ENCODE data around the gene PAPPA2. TPM values are rescaled to one million over a fixed set of nuclear protein-coding genes. Genes with fewer than 3 reads are reported as not detected.

Gene PAPPA2
- total and polyA plus RNA-seq, 2 of the 4 experiments (the other 2 are of a cell fraction) = 0.10 to 0.18 TPM

DNA sequence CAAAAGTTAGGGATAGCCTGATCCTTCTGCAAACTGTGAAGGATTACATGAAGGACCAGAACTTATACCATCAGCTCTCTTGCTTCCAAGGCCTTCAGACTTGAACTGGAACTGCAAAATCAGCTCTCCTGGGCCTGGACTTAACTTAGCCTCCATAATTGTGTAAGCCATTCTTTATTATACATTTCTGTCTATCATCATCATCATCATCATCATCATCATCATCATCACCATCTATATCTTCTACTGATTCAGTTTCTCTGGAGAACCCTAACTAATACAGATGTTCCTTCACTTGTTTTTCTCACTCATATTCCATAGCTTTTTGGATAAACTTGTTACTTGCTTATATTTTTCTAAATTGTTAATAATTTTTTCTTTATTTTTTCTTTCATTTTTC, 50.0 kb downstream of the PAPPA2 start:
- ATAC-seq (ENCODE audit: low read depth) (no peak), DNase-seq (no peak)
- no peaks in the 10 kb centered on the region for H3K9me1 ChIP-seq (ENCODE audit: insufficient read depth, low read length)
- intact Hi-C loops (cut with micrococcal nuclease) = no loop called here
- no peak overlapping the region for H2BK5ac ChIP-seq (ENCODE audit: low read depth, low read length, poor library complexity, severe bottlenecking)
- H2AFZ ChIP-seq (replicated peaks; ENCODE audit: low read length, poor library complexity) = no peak overlapping the region
- no peak overlapping the region for H2BK120ac ChIP-seq (ENCODE audit: low read depth, low read length)
- dilution Hi-C loops (cut with HindIII; ENCODE audit: low sequenced_read_pairs, unreplicated experiment) = no loop called here
- no peak overlapping the region for H2AK5ac ChIP-seq (ENCODE audit: low read depth, low read length)
- no peaks in the 10 kb centered on the region for H4K20me1 ChIP-seq (ENCODE audit: insufficient read depth, low read length)
- H3K9me3 ChIP-seq (ENCODE audit: control insufficient read depth, insufficient read depth, low read length) = peaks cover 3% of the 10 kb centered on the region; the same call in 1 of the 2 replicates
- H2BK15ac ChIP-seq (ENCODE audit: low read depth, low read length) = no peak overlapping the region
- H4K5ac ChIP-seq (ENCODE audit: low read depth, low read length) = no peak overlapping the region
- no peak overlapping the region for H3K18ac ChIP-seq (ENCODE audit: low read depth, low read length)
- CTCF ChIA-PET = no interaction called here
- no peak overlapping the region for H2BK20ac ChIP-seq (ENCODE audit: low read depth, low read length)
- no peak overlapping the region for H3K4me2 ChIP-seq (ENCODE audit: low read depth, low read length)
- H3K14ac ChIP-seq (replicated peaks; ENCODE audit: low read depth, low read length) = no peak overlapping the region
- H2AK9ac ChIP-seq (replicated peaks; ENCODE audit: low read depth, low read length, poor library complexity) = no peak overlapping the region
- H3K56ac ChIP-seq (ENCODE audit: extremely low read depth, insufficient read depth, low read length) = no peak overlapping the region
- no peaks in the 10 kb centered on the region for H3K36me3 ChIP-seq (ENCODE audit: control insufficient read depth, insufficient read depth, low read length)
- no peaks in the 10 kb centered on the region for H3K79me1 ChIP-seq (ENCODE audit: low read depth in 1 of 2, low read length in 2 of 2)
- TF ChIP-seq CHD1 (IDR thresholded peaks at IDR 0.05; ENCODE audit: low read depth, low read length) (no peak), NFE2L2 (IDR thresholded peaks at IDR 0.05; ENCODE audit: low read depth, low read length) (no peak), SMC3 (IDR thresholded peaks at IDR 0.05; ENCODE audit: low read depth, low read length) (no peak), BHLHE40 (IDR thresholded peaks at IDR 0.05; ENCODE audit: low read depth, low read length) (no peak), RFX5 (IDR thresholded peaks at IDR 0.05; ENCODE audit: low read depth, low read length) (no peak), RAD21 (IDR thresholded peaks at IDR 0.05; ENCODE audit: low read length) (no peak), RCOR1 (IDR thresholded peaks at IDR 0.05; ENCODE audit: insufficient replicate concordance, low read length) (no peak), POLR2A (IDR thresholded peaks at IDR 0.05; ENCODE audit: low read depth, low read length) (no peak), MXI1 (IDR thresholded peaks at IDR 0.05; ENCODE audit: borderline replicate concordance, low read depth, low read length) (no peak), MAZ (IDR thresholded peaks at IDR 0.05; ENCODE audit: borderline replicate concordance, low read depth, low read length) (no peak), FOS (IDR thresholded peaks at IDR 0.05; ENCODE audit: low read depth, low read length) (no peak), MAFK (IDR thresholded peaks at IDR 0.05; ENCODE audit: low read depth, low read length) (no peak), CEBPB (IDR thresholded peaks at IDR 0.05; ENCODE audit: low read depth, low read length) (no peak)
- TF ChIP-seq, protein P1, sequence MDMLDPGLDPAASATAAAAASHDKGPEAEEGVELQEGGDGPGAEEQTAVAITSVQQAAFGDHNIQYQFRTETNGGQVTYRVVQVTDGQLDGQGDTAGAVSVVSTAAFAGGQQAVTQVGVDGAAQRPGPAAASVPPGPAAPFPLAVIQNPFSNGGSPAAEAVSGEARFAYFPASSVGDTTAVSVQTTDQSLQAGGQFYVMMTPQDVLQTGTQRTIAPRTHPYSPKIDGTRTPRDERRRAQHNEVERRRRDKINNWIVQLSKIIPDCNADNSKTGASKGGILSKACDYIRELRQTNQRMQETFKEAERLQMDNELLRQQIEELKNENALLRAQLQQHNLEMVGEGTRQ (IDR thresholded peaks at IDR 0.05; ENCODE audit: low read depth, low read length) = no peak
- TF ChIP-seq, protein P2, sequence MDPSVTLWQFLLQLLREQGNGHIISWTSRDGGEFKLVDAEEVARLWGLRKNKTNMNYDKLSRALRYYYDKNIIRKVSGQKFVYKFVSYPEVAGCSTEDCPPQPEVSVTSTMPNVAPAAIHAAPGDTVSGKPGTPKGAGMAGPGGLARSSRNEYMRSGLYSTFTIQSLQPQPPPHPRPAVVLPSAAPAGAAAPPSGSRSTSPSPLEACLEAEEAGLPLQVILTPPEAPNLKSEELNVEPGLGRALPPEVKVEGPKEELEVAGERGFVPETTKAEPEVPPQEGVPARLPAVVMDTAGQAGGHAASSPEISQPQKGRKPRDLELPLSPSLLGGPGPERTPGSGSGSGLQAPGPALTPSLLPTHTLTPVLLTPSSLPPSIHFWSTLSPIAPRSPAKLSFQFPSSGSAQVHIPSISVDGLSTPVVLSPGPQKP (IDR thresholded peaks at IDR 0.05; ENCODE audit: borderline replicate concordance, low read depth, low read length) = no peak
- TF ChIP-seq, protein P3, sequence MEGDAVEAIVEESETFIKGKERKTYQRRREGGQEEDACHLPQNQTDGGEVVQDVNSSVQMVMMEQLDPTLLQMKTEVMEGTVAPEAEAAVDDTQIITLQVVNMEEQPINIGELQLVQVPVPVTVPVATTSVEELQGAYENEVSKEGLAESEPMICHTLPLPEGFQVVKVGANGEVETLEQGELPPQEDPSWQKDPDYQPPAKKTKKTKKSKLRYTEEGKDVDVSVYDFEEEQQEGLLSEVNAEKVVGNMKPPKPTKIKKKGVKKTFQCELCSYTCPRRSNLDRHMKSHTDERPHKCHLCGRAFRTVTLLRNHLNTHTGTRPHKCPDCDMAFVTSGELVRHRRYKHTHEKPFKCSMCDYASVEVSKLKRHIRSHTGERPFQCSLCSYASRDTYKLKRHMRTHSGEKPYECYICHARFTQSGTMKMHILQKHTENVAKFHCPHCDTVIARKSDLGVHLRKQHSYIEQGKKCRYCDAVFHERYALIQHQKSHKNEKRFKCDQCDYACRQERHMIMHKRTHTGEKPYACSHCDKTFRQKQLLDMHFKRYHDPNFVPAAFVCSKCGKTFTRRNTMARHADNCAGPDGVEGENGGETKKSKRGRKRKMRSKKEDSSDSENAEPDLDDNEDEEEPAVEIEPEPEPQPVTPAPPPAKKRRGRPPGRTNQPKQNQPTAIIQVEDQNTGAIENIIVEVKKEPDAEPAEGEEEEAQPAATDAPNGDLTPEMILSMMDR (conservative IDR thresholded peaks at IDR 0.05; ENCODE audit: low read depth, low read length) = no peak
- no peak overlapping the region for H3K27ac ChIP-seq (ENCODE audit: insufficient read depth, low read length)
- no peaks in the 10 kb centered on the region for H3K4me1 ChIP-seq (ENCODE audit: control insufficient read depth, insufficient read depth, low read length)
- H3K4ac ChIP-seq (ENCODE audit: low read depth, low read length) = no peak overlapping the region
- H4K91ac ChIP-seq (ENCODE audit: insufficient read depth, low read depth, low read length) = no peak overlapping the region
- no peak overlapping the region for H3K23ac ChIP-seq (ENCODE audit: low read depth, low read length)
- no peaks in the 10 kb centered on the region for H3K27me3 ChIP-seq (ENCODE audit: control insufficient read depth, insufficient read depth, low read length)
- no peak overlapping the region for H3K4me3 ChIP-seq (ENCODE audit: insufficient read depth, low read depth, low read length)
- in situ Hi-C loops (cut with MboI; ENCODE audit: low sequenced_read_pairs) = no loop called here
- no TSS peak for BruUV-seq (replicated peaks)
- POLR2A ChIA-PET (ENCODE audit: unreplicated experiment) = no interaction called here
- no peak overlapping the region for H3K9ac ChIP-seq (ENCODE audit: low read depth, low read length)
- no peak overlapping the region for H4K8ac ChIP-seq (ENCODE audit: low read depth in 2 of 2, low read length in 2 of 2)
